Ovary (tissue), 9 donors: ENCODE measurements around the gene TRIM44. TPM values are rescaled to one million over a fixed set of nuclear protein-coding genes. Genes with fewer than 3 reads are reported as not detected.

Experiments
- DNase-seq, 5 donors: peaks; one replicate each; pipeline ENCODE4 v3.0.0-alpha.2; 2019 to 2020
- H3K27ac ChIP-seq, 2 donors: fragments of 200-600 bp; one replicate each; pipeline versions ENCODE4 v1.5.1 to v1.8.0; 2019 to 2022
- H3K27me3 ChIP-seq: fragments of 200-600 bp; one replicate; pipeline ENCODE4 v1.8.0; 2022
- H3K36me3 ChIP-seq: fragments of 200-600 bp; sonication (generic); one replicate; pipeline ENCODE4 v1.5.1; 2019
- H3K4me1 ChIP-seq: one replicate; pipeline ENCODE4 v1.8.1; 2013; ENCODE audit warnings: mild to moderate bottlenecking, moderate library complexity; ENCODE audit not compliant: insufficient read depth
- H3K4me3 ChIP-seq: fragments of 200-600 bp; sonication (generic); one replicate; pipeline ENCODE4 v1.5.1; 2017
- H3K9me3 ChIP-seq, 2 donors: fragments of 200-600 bp in 1 of 2; sonication (generic) in 1 of 2; one replicate each; pipeline versions ENCODE4 v1.5.1 to v1.8.1; 2013 to 2019; ENCODE audit warnings: mild to moderate bottlenecking in 1 of 2, moderate library complexity in 1 of 2
- EP300 ChIP-seq: sonication (generic); formaldehyde crosslinking; IDR thresholded peaks from one replicate; pipeline ENCODE4 v1.6.1; 2017; ENCODE audit warnings: antibody characterized with exemption
- POLR2A ChIP-seq: fragments of 450-650 bp; IDR thresholded peaks from one replicate; pipeline ENCODE4 v1.6.1; 2017; ENCODE audit warnings: antibody characterized with exemption, mild to moderate bottlenecking, moderate library complexity
- WGBS, 3 donors: extraction: QIAGEN DNeasy Blood & Tissue Kit in 1 of 3; methylation state at CpG; one replicate each; pipeline versions ENCODE4 v1.1.5 to v1.1.7; 2013 to 2017; 5-methylcytosine and 5-hydroxymethylcytosine counted together
- intact Hi-C, 4 donors: fragments of 100-400 bp; cut with DNase I; formaldehyde crosslinking; loops; one replicate each; pipeline versions ENCODE4 v1.11.0 to v1.15.1; 2022 to 2023
- polyA plus RNA-seq, 2 donors: library from polyadenylated mRNA; stranded (reverse); fragments of 200-250 nt in 1 of 2; fragments of 350-450 nt in 1 of 2; fragmentation: Illumina TruSeq in 1 of 2; extraction: RNeasy Lipid Tissue Mini Kit (QIAGEN cat#74804) in 1 of 2; gene quantifications; one replicate each; pipeline ENCODE4 v1.2.3, GENCODE V29; 2013 to 2014
- total RNA-seq, 7 donors: library from RNA; depleted of rRNA in 2 of 7; stranded (reverse); fragments of >200 nt in 2 of 7; fragmentation: NEBNext Ultra II Directional in 3 of 7; extraction: Animal tissue kit (Norgen Biotek cat#: 25700) in 3 of 7; gene quantifications; one replicate each; pipeline versions ENCODE4 v1.1.0 to v1.2.4, GENCODE V29; 2016 to 2023
- TF ChIP-seq, protein P1 (sequence below), 3 donors: fragments of 450-650 bp in 2 of 3; fragments of 200-600 bp in 1 of 3; IDR thresholded peaks; one replicate each; pipeline versions ENCODE4 v1.5.1 to v1.8.0; 2016 to 2022; ENCODE audit warnings: antibody characterized with exemption in 3 of 3, mild to moderate bottlenecking in 1 of 3
- donor health status: DM: no; HTN: no; CAD: no; lungs with moderate emphysema.
- donor health status: DM: no; HTN: no; CAD: no.
- donor health status: Bipolar disorder and iron deficiency.
- donor health status: DM: yes; HTN: yes; CAD: no.
- donor health status: DM: no; HTN: no; CAD: no.
- donor health status: DM: yes; HTN: yes; CAD: no.

TRIM44 gene
- total and polyA plus RNA-seq, 9 donors, result 9.9 to 54.6 (median 45.7) TPM

- H3K36me3 ChIP-seq, result no peaks in the 10 kb centered on the region
- no peak overlapping the region for H3K4me3 ChIP-seq
- TF ChIP-seq POLR2A (no peak), EP300 (no peak)
- TF ChIP-seq, protein P1, sequence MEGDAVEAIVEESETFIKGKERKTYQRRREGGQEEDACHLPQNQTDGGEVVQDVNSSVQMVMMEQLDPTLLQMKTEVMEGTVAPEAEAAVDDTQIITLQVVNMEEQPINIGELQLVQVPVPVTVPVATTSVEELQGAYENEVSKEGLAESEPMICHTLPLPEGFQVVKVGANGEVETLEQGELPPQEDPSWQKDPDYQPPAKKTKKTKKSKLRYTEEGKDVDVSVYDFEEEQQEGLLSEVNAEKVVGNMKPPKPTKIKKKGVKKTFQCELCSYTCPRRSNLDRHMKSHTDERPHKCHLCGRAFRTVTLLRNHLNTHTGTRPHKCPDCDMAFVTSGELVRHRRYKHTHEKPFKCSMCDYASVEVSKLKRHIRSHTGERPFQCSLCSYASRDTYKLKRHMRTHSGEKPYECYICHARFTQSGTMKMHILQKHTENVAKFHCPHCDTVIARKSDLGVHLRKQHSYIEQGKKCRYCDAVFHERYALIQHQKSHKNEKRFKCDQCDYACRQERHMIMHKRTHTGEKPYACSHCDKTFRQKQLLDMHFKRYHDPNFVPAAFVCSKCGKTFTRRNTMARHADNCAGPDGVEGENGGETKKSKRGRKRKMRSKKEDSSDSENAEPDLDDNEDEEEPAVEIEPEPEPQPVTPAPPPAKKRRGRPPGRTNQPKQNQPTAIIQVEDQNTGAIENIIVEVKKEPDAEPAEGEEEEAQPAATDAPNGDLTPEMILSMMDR (IDR thresholded peaks at IDR 0.05), result no peak
- H3K9me3 ChIP-seq, result no peaks in the 10 kb centered on the region
- no peak for DNase-seq
- intact Hi-C loops, result no loop called here
- 92 to 98% (median 93%) methylated on average over 2 of the region's 2 CpGs for WGBS, 3 donors
- H3K27ac ChIP-seq, result no peak overlapping the region
- H3K27me3 ChIP-seq, result no peaks in the 10 kb centered on the region
- peaks cover 10% of the 10 kb centered on the region for H3K4me1 ChIP-seq
Measured at GRCh38 chr11:35717520-35717919, 54.9 kb downstream of the TRIM44 start.

- 42 to 59% (median 53%) methylated on average over 2 of the region's 2 CpGs for WGBS, 3 donors
- no peaks in the 10 kb centered on the region for H3K9me3 ChIP-seq
- no peaks in the 10 kb centered on the region for H3K36me3 ChIP-seq
- no peak for DNase-seq
- H3K4me3 ChIP-seq, result no peak overlapping the region
- H3K27me3 ChIP-seq, result no peaks in the 10 kb centered on the region
- peaks cover 12% of the 10 kb centered on the region for H3K4me1 ChIP-seq
- intact Hi-C loops, result no loop called here
- TF ChIP-seq, protein P1 (IDR thresholded peaks at IDR 0.05), result no peak
- TF ChIP-seq EP300 (no peak), POLR2A (no peak)
- no peak overlapping the region for H3K27ac ChIP-seq
Measured at GRCh38 chr11:35721651-35722282, 59.2 kb downstream of the TRIM44 start.

DNA sequence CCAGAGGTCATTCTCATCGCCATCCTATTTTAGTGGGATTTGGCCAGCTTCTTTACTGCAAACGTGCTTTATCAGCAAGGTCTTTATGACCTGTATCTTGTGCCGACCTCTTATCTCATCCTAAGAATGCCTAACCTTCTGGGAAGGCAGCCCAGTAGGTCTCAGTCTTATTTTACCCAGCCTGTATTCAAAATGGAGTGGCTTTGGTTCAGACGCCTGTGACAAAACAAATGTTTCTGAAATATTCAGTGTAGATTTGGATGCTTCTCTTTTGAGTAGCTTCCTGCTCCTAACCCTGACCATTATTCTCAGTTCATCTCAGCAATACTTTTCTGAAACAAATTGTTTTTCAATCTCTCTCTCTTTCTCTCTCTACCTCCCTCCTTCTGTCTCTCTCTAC, 60.1 kb downstream of the TRIM44 start:
- no peak for DNase-seq
- Histone ChIP-seq H3K4me3 (no peak overlapping the region), H3K4me1 (peaks cover 12% of the 10 kb centered on the region), H3K27me3 (no peaks in the 10 kb centered on the region), H3K9me3 (no peaks in the 10 kb centered on the region), H3K27ac (no peak overlapping the region), H3K36me3 (no peaks in the 10 kb centered on the region)
- 28 to 45% (median 28%) methylated on average over 4 of the region's 4 CpGs for WGBS, 3 donors
- TF ChIP-seq, protein P1 (IDR thresholded peaks at IDR 0.05), result no peak
- intact Hi-C loops, result no loop called here

DNA sequence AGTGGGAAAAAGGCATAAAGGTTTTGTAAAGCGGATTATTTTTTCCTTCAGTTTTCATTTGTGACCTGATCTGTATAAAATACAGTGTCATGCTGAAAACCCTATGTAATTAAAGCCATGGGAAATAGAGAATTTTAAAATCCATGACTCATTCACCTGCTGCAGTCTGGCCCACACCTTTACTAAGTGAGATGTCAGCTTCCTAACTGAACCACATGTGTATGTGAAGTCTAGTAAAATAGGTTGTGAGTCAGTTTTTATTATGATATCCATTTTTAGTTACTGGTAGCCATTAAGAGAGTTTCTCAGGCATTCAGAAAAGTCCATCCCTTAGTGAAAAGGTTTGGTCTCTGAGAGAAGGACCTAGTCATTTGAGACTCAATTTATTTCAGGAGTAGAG, 60.9 kb downstream of the TRIM44 start:
- DNase-seq, result no peak
- Histone ChIP-seq H3K27me3 (no peaks in the 10 kb centered on the region), H3K36me3 (no peaks in the 10 kb centered on the region), H3K4me1 (peaks cover 12% of the 10 kb centered on the region), H3K4me3 (no peak overlapping the region), H3K9me3 (no peaks in the 10 kb centered on the region), H3K27ac (no peak overlapping the region)
- WGBS, 3 donors, result 94 to 100% (median 100%) methylated on average over 1 of the region's 1 CpG
- TF ChIP-seq, protein P1 (IDR thresholded peaks at IDR 0.05), result no peak
- TF ChIP-seq POLR2A (no peak), EP300 (no peak)
- intact Hi-C loops, result no loop called here
